ENCODE measurements around the gene TMEM80. TPM values are rescaled to one million over a fixed set of nuclear protein-coding genes. Genes with fewer than 3 reads are reported as not detected.

The TMEM80 gene
- total RNA-seq, 4 donors from 2014 or later, result 15.3 to 43.9 (median 38.1) TPM

GRCh38 chr11:725624-726202, 30.1 kb downstream of the TMEM80 start:
- 15 to 19% methylated on average over 8 to 28 of the region's 53 CpGs for WGBS, 2 donors
- Histone ChIP-seq H3K27ac (peak overlapping the region in 1 of 4 donors; percentile 66), H3K27me3 (peaks cover 0 to 41% of the 10 kb centered on the region in 2 donors), H3K9me3 (no peaks in the 10 kb centered on the region), H3K36me3 (peaks cover 0 to 19% (median 0%) of the 10 kb centered on the region in 3 donors), H3K4me1 (peaks cover 0 to 77% (median 46%) of the 10 kb centered on the region in 4 donors), H3K4me3 (peak overlapping the region in 2 of 4 donors; percentile 35)
- TF ChIP-seq EP300 (IDR thresholded peaks at IDR 0.05) (no peak), POLR2A (IDR thresholded peaks at IDR 0.05) (no peak)
- TF ChIP-seq, protein P1, sequence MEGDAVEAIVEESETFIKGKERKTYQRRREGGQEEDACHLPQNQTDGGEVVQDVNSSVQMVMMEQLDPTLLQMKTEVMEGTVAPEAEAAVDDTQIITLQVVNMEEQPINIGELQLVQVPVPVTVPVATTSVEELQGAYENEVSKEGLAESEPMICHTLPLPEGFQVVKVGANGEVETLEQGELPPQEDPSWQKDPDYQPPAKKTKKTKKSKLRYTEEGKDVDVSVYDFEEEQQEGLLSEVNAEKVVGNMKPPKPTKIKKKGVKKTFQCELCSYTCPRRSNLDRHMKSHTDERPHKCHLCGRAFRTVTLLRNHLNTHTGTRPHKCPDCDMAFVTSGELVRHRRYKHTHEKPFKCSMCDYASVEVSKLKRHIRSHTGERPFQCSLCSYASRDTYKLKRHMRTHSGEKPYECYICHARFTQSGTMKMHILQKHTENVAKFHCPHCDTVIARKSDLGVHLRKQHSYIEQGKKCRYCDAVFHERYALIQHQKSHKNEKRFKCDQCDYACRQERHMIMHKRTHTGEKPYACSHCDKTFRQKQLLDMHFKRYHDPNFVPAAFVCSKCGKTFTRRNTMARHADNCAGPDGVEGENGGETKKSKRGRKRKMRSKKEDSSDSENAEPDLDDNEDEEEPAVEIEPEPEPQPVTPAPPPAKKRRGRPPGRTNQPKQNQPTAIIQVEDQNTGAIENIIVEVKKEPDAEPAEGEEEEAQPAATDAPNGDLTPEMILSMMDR (IDR thresholded peaks at IDR 0.05), result no peak
- no peak for DNase-seq (ENCODE audit: low spot score in 2 of 2)

GRCh38 chr11:726278-727220, 30.9 kb downstream of the TMEM80 start:
- Histone ChIP-seq H3K27ac (peak overlapping the region in 3 of 4 donors; percentile 66 to 95 (median 92)), H3K4me3 (peak overlapping the region in 2 of 4 donors; percentile 35), H3K36me3 (peaks cover 0 to 19% (median 0%) of the 10 kb centered on the region in 3 donors), H3K27me3 (peaks cover 0 to 32% of the 10 kb centered on the region in 2 donors), H3K4me1 (peaks cover 0 to 68% (median 39%) of the 10 kb centered on the region in 4 donors), H3K9me3 (no peaks in the 10 kb centered on the region)
- TF ChIP-seq, protein P1 (IDR thresholded peaks at IDR 0.05), result no peak
- TF ChIP-seq POLR2A (IDR thresholded peaks at IDR 0.05), result no peak
- no peak for TF ChIP-seq EP300 (IDR thresholded peaks at IDR 0.05)
- WGBS, 2 donors, result 19 to 40% methylated on average over 16 to 53 of the region's 61 CpGs
- no peak for DNase-seq (ENCODE audit: low spot score in 2 of 2)

GRCh38 chr11:727281-727701, 31.7 kb downstream of the TMEM80 start:
- 87 to 89% methylated on average over 12 of the region's 12 CpGs for WGBS, 2 donors

GRCh38 chr11:727859-728748, 32.5 kb downstream of the TMEM80 start:
- TF ChIP-seq EP300 (IDR thresholded peaks at IDR 0.05) (peak in 1 of 2 donors; percentile 63), POLR2A (IDR thresholded peaks at IDR 0.05) (peak in 1 of 2 donors; percentile 22)
- TF ChIP-seq, protein P1 (IDR thresholded peaks at IDR 0.05), result peak; percentile 97 to 100 (median 99)
- no peak overlapping the region for H3K4me3 ChIP-seq
- H3K4me1 ChIP-seq, result peaks cover 0 to 54% (median 31%) of the 10 kb centered on the region in 4 donors
- no peaks in the 10 kb centered on the region for H3K9me3 ChIP-seq
- peak overlapping the region; percentile 65 to 95 (median 88) for H3K27ac ChIP-seq
- H3K27me3 ChIP-seq, result peaks cover 0 to 22% of the 10 kb centered on the region in 2 donors
- 19 to 23% methylated on average over 12 to 26 of the region's 31 CpGs for WGBS, 2 donors
- peaks cover 0 to 19% (median 0%) of the 10 kb centered on the region in 3 donors for H3K36me3 ChIP-seq
- DNase-seq (ENCODE audit: low spot score in 2 of 2), result peak; percentile 79 to 82

More at GRCh38 chr11:727281-727701, 31.7 kb downstream of the TMEM80 start:
- no peaks in the 10 kb centered on the region for H3K9me3 ChIP-seq
- H3K27ac ChIP-seq, result peak overlapping the region; percentile 65 to 95 (median 88)
- peaks cover 0 to 25% of the 10 kb centered on the region in 2 donors for H3K27me3 ChIP-seq
- peaks cover 0 to 19% (median 0%) of the 10 kb centered on the region in 3 donors for H3K36me3 ChIP-seq
- no peak for DNase-seq (ENCODE audit: low spot score in 2 of 2)
- no peak for TF ChIP-seq EP300 (IDR thresholded peaks at IDR 0.05)
- H3K4me1 ChIP-seq, result peaks cover 0 to 61% (median 32%) of the 10 kb centered on the region in 4 donors
- H3K4me3 ChIP-seq, result no peak overlapping the region

All from tibial nerve (tissue), 4 donors.